Measurements from ENCODE around the gene PDGFRB.

- no peak for TF ChIP-seq RAD21 (IDR thresholded peaks at IDR 0.05; ENCODE audit: low read depth)
- TF ChIP-seq, protein P1, sequence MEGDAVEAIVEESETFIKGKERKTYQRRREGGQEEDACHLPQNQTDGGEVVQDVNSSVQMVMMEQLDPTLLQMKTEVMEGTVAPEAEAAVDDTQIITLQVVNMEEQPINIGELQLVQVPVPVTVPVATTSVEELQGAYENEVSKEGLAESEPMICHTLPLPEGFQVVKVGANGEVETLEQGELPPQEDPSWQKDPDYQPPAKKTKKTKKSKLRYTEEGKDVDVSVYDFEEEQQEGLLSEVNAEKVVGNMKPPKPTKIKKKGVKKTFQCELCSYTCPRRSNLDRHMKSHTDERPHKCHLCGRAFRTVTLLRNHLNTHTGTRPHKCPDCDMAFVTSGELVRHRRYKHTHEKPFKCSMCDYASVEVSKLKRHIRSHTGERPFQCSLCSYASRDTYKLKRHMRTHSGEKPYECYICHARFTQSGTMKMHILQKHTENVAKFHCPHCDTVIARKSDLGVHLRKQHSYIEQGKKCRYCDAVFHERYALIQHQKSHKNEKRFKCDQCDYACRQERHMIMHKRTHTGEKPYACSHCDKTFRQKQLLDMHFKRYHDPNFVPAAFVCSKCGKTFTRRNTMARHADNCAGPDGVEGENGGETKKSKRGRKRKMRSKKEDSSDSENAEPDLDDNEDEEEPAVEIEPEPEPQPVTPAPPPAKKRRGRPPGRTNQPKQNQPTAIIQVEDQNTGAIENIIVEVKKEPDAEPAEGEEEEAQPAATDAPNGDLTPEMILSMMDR (IDR thresholded peaks at IDR 0.05 in 2 of 3, conservative IDR thresholded peaks at IDR 0.05 in 1 of 3; ENCODE audit: borderline replicate concordance in 1 of 3, insufficient read depth in 1 of 3, low read depth in 2 of 3, low read length in 2 of 3): no peak
- no peak for TF ChIP-seq POLR2AphosphoS5 (IDR thresholded peaks at IDR 0.05; ENCODE audit: low read depth, low read length)
- TF ChIP-seq ZNF274 (IDR thresholded peaks at IDR 0.05; ENCODE audit: low read depth, low read length): no peak
- no peak for TF ChIP-seq SRF (IDR thresholded peaks at IDR 0.05; ENCODE audit: low read depth)
- no peak for TF ChIP-seq CEBPB (IDR thresholded peaks at IDR 0.05; ENCODE audit: low read depth)
- TF ChIP-seq YY1 (IDR thresholded peaks at IDR 0.05; ENCODE audit: extremely low read depth, insufficient replicate concordance, low read depth, low read length): no peak
- TF ChIP-seq SIN3A (IDR thresholded peaks at IDR 0.05; ENCODE audit: low read depth): no peak
- TF ChIP-seq POLR2A (IDR thresholded peaks at IDR 0.05; ENCODE audit: borderline replicate concordance, extremely low read depth, insufficient read depth, insufficient read length): no peak
- no peak for TF ChIP-seq EZH2 (IDR thresholded peaks at IDR 0.05)
- TF ChIP-seq SP1 (IDR thresholded peaks at IDR 0.05; ENCODE audit: low read depth): no peak
Measured at GRCh38 chr5:150120617-150121447, 34.8 kb downstream of the PDGFRB start.

All from HCT116 (cell line).